Esophagus muscularis mucosa (tissue), 3 donors: ENCODE measurements around the gene SLAIN2.

Experiments used
- POLR2A ChIP-seq: fragments of 450-650 bp; IDR thresholded peaks from one replicate; pipeline ENCODE4 v1.6.1; 2017; ENCODE audit warnings: antibody characterized with exemption, moderate library complexity, mild to moderate bottlenecking, low read depth
- TF ChIP-seq, protein P1 (sequence below), 3 experiments: fragments of 200-600 bp in 2 of 3; fragments of 450-650 bp in 1 of 3; sonication (generic) in 2 of 3; IDR thresholded peaks; one replicate each; pipeline ENCODE4 v1.5.1; 2017 to 2019; ENCODE audit warnings: antibody characterized with exemption in 3 of 3, mild to moderate bottlenecking in 2 of 3, moderate library complexity in 1 of 3

DNA sequence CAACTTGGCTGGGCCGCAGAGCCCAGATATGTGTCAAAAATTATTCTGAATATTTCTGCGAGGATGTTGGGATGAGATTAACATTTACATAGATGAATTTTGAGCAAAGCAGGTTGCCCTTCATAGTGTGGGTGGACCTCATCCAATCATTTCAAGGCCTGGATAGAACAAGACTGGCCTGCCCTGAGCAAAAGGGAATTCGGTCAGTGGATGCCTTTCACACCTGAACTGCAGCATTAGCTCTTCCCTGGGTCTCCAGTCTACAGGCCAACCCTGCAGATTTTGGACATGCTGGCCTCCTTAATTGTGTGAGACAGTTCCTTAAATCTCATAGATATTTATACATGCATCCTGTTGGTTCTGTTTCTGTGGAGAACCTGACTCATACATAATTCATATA lies 109.4 kb downstream of the SLAIN2 start:
- TF ChIP-seq, protein P1, sequence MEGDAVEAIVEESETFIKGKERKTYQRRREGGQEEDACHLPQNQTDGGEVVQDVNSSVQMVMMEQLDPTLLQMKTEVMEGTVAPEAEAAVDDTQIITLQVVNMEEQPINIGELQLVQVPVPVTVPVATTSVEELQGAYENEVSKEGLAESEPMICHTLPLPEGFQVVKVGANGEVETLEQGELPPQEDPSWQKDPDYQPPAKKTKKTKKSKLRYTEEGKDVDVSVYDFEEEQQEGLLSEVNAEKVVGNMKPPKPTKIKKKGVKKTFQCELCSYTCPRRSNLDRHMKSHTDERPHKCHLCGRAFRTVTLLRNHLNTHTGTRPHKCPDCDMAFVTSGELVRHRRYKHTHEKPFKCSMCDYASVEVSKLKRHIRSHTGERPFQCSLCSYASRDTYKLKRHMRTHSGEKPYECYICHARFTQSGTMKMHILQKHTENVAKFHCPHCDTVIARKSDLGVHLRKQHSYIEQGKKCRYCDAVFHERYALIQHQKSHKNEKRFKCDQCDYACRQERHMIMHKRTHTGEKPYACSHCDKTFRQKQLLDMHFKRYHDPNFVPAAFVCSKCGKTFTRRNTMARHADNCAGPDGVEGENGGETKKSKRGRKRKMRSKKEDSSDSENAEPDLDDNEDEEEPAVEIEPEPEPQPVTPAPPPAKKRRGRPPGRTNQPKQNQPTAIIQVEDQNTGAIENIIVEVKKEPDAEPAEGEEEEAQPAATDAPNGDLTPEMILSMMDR (IDR thresholded peaks at IDR 0.05), result no peak
- no peak for TF ChIP-seq POLR2A
